Common myeloid progenitor, CD34-positive (primary cell): ENCODE data around the gene NEURL2.
A peak's percentile ranks its signal among the peaks of the same experiment; 100 is the strongest.

Source experiments
- CTCF ChIA-PET: fragments of 350-600 bp; sonication (Branson Sonifier 250); formaldehyde crosslinking; loops from one replicate; lab custom pipeline; 2021; ENCODE audit warnings: antibody characterized with exemption; lab: Charles Lee
- POLR2A ChIA-PET: fragments of 350-600 bp; sonication (Branson Sonifier 250); formaldehyde crosslinking; loops from one replicate; lab custom pipeline; 2021; ENCODE audit warnings: antibody characterized with exemption; lab: Charles Lee
- DNase-seq, 3 donors: peaks; one replicate each; pipeline versions ENCODE4 v3.0.0 to v3.0.0-alpha.2; 2013
- H3K27ac ChIP-seq, 2 experiments: 1 replicate in 1 of 2; 2 replicates in 1 of 2; pipeline ENCODE4 v1.7.0; 2013; ENCODE audit warnings: inconsistent platforms in 2 of 2, low read length in 2 of 2, mild to moderate bottlenecking in 2 of 2, low read depth in 1 of 2, moderate library complexity in 1 of 2; ENCODE audit not compliant: severe bottlenecking in 2 of 2, insufficient read depth in 1 of 2, poor library complexity in 1 of 2
- H3K27me3 ChIP-seq, 5 experiments: replicated peaks in 2 of 5; 1 replicate in 3 of 5; 2 replicates in 2 of 5; pipeline versions ENCODE4 v1.6.1 to v1.7.0; 2013; ENCODE audit warnings: low read length in 4 of 5, mild to moderate bottlenecking in 2 of 5, moderate library complexity in 2 of 5, inconsistent platforms in 1 of 5; ENCODE audit not compliant: insufficient read depth in 5 of 5, control insufficient read depth in 4 of 5
- H3K36me3 ChIP-seq, 4 experiments: 1 replicate in 2 of 4; 2 replicates in 2 of 4; pipeline versions ENCODE4 v1.6.1 to v1.7.0; 2013; ENCODE audit warnings: low read length in 3 of 4, control low read depth in 1 of 4, mild to moderate bottlenecking in 1 of 4; ENCODE audit not compliant: control insufficient read depth in 4 of 4, insufficient read depth in 4 of 4
- H3K4me1 ChIP-seq, 4 experiments: 1 replicate in 3 of 4; 2 replicates in 1 of 4; pipeline versions ENCODE4 v1.6.1 to v1.7.1; 2013; ENCODE audit warnings: low read length in 3 of 4, mild to moderate bottlenecking in 3 of 4, control low read depth in 1 of 4, inconsistent platforms in 1 of 4, moderate library complexity in 1 of 4; ENCODE audit not compliant: control insufficient read depth in 4 of 4, insufficient read depth in 4 of 4; ENCODE audit errors: control extremely low read depth in 1 of 4
- H3K4me3 ChIP-seq, 7 experiments: 1 replicate in 4 of 7; 2 replicates in 3 of 7; pipeline versions ENCODE4 v1.5.1 to v1.7.0; 2013; ENCODE audit warnings: mild to moderate bottlenecking in 7 of 7, low read length in 6 of 7, moderate library complexity in 6 of 7, inconsistent platforms in 2 of 7, low read depth in 2 of 7, control low read depth in 1 of 7; ENCODE audit not compliant: insufficient read depth in 4 of 7, control insufficient read depth in 1 of 7; ENCODE audit errors: extremely low read depth in 1 of 7
- H3K9me3 ChIP-seq, 5 experiments: 1 replicate in 4 of 5; 2 replicates in 1 of 5; pipeline versions ENCODE4 v1.6.1 to v1.7.1; 2013; ENCODE audit warnings: low read length in 4 of 5, mild to moderate bottlenecking in 2 of 5, inconsistent platforms in 1 of 5, low read depth in 1 of 5, moderate library complexity in 1 of 5; ENCODE audit not compliant: control insufficient read depth in 4 of 5, insufficient read depth in 2 of 5; ENCODE audit errors: control extremely low read depth in 1 of 5
- WGBS: methylation state at CpG from one replicate; pipeline ENCODE4 v1.1.5; 2013; ENCODE audit not compliant: insufficient coverage; 5-methylcytosine and 5-hydroxymethylcytosine counted together

NEURL2 gene

GRCh38 chr20:45918779-45919537 lies 27.9 kb upstream of the NEURL2 start:
- no peaks in the 10 kb centered on the region for H3K27me3 ChIP-seq
- WGBS = 98% methylated on average over 9 of the region's 12 CpGs
- ChIA-PET POLR2A (interaction anchor here (1.1 kb wide), 1 partner anchor 52 kb away, joined by 4 read pairs; no protein-coding TSS in a partner anchor), CTCF (interaction anchor here (0.8 to 3.8 kb wide), 4 partner anchors 9 to 49 kb away, joined by 3 to 14 read pairs (median 4); partner anchors contain the start of gene PCIF1)
- H3K4me3 ChIP-seq = no peak overlapping the region
- H3K9me3 ChIP-seq = no peaks in the 10 kb centered on the region
- peaks cover 5 to 14% (median 9%) of the 10 kb centered on the region in 4 experiments for H3K4me1 ChIP-seq
- no peaks in the 10 kb centered on the region for H3K36me3 ChIP-seq
- no peak for DNase-seq
- H3K27ac ChIP-seq = no peak overlapping the region

GRCh38 chr20:45918182-45918737 lies 27.3 kb upstream of the NEURL2 start:
- no peak for DNase-seq
- Histone ChIP-seq H3K4me1 (peaks cover 5 to 14% (median 9%) of the 10 kb centered on the region in 4 experiments), H3K27me3 (no peaks in the 10 kb centered on the region), H3K4me3 (no peak overlapping the region), H3K27ac (no peak overlapping the region), H3K36me3 (no peaks in the 10 kb centered on the region), H3K9me3 (no peaks in the 10 kb centered on the region)
- 85% methylated on average over 5 of the region's 5 CpGs for WGBS
- POLR2A ChIA-PET = interaction anchor here (1.1 kb wide), 1 partner anchor 53 kb away, joined by 4 read pairs; no protein-coding TSS in a partner anchor
- CTCF ChIA-PET = interaction anchor here (0.8 to 3.8 kb wide), 4 partner anchors 10 to 50 kb away, joined by 3 to 14 read pairs (median 4); partner anchors contain the start of gene PCIF1

- CTCF ChIA-PET = interaction anchor here (0.8 to 3.8 kb wide), 3 partner anchors 12 to 51 kb away, joined by 3 to 14 read pairs (median 4); partner anchors contain the start of gene PCIF1
- no peaks in the 10 kb centered on the region for H3K27me3 ChIP-seq
- H3K9me3 ChIP-seq = no peaks in the 10 kb centered on the region
- H3K4me1 ChIP-seq = peaks cover 5 to 14% (median 9%) of the 10 kb centered on the region in 4 experiments
- no peaks in the 10 kb centered on the region for H3K36me3 ChIP-seq
- POLR2A ChIA-PET = interaction anchor here (1.1 kb wide), 1 partner anchor 54 kb away, joined by 4 read pairs; no protein-coding TSS in a partner anchor
- no peak for DNase-seq
- no peak overlapping the region for H3K4me3 ChIP-seq
- 100% methylated on average over 1 of the region's 5 CpGs for WGBS
- no peak overlapping the region for H3K27ac ChIP-seq
These were observed 26.8 kb upstream of the NEURL2 start for GRCh38 chr20:45917790-45918141.

GRCh38 chr20:45913116-45913515 lies 22.1 kb upstream of the NEURL2 start:
- H3K36me3 ChIP-seq = no peaks in the 10 kb centered on the region
- H3K4me1 ChIP-seq = peaks cover 13 to 40% (median 34%) of the 10 kb centered on the region in 4 experiments
- 71% methylated on average over 3 of the region's 5 CpGs for WGBS
- no peak overlapping the region for H3K27ac ChIP-seq
- no peak for DNase-seq
- H3K4me3 ChIP-seq = no peak overlapping the region
- ChIA-PET CTCF (no interaction called here), POLR2A (no interaction called here)
- no peaks in the 10 kb centered on the region for H3K27me3 ChIP-seq
- no peaks in the 10 kb centered on the region for H3K9me3 ChIP-seq

- H3K4me1 ChIP-seq = peaks cover 13 to 40% (median 34%) of the 10 kb centered on the region in 4 experiments
- DNase-seq = no peak
- CTCF ChIA-PET = no interaction called here
- POLR2A ChIA-PET = interaction anchor here (0.6 kb wide), 1 partner anchor 21 kb away, joined by 3 read pairs; the partner anchor contains the start of genes CTSA and NEURL2
- H3K27ac ChIP-seq = peak overlapping the region in 1 of 2 experiments; percentile 74
- peak overlapping the region; percentile 37 to 79 (median 69) for H3K4me3 ChIP-seq
- no peaks in the 10 kb centered on the region for H3K9me3 ChIP-seq
- no peaks in the 10 kb centered on the region for H3K27me3 ChIP-seq
- peaks cover 0 to 2% (median 0%) of the 10 kb centered on the region in 4 experiments for H3K36me3 ChIP-seq
- WGBS = 51% methylated on average over 3 of the region's 4 CpGs
These were observed 21.3 kb upstream of the NEURL2 start for GRCh38 chr20:45912344-45912682.

- peak within 1 kb of the TSS; percentile 46 to 74 for H3K27ac ChIP-seq
- peak within 1 kb of the TSS; percentile 37 to 79 (median 69) for H3K4me3 ChIP-seq
- H3K4me1 ChIP-seq = peaks cover 13 to 40% (median 34%) of the 10 kb centered on the region in 4 experiments
- peak; percentile 74 to 87 (median 81) for DNase-seq
- WGBS = 2% methylated on average over 19 of the region's 58 CpGs
- H3K36me3 ChIP-seq = peaks cover 0 to 4% (median 0%) of the 10 kb centered on the region in 4 experiments
- CTCF ChIA-PET = interaction anchor here (4.1 kb wide), 1 partner anchor 21 kb away, joined by 12 read pairs; the partner anchor contains the start of genes CTSA and NEURL2
- no peaks in the 10 kb centered on the region for H3K9me3 ChIP-seq
- H3K27me3 ChIP-seq = no peaks in the 10 kb centered on the region
- POLR2A ChIA-PET = interaction anchor here (0.6 to 1.8 kb wide), 3 partner anchors 13 to 22 kb away, joined by 3 to 17 read pairs (median 4); partner anchors contain the start of genes CTSA, NEURL2 and PCIF1
These were observed 20.7 kb upstream of the NEURL2 start, which contains the start of gene PLTP for GRCh38 chr20:45911486-45912343. Gene PLTP, minus strand, starts transcription at chr20:45912155. Its CDS starts 703 bp downstream, at chr20:45911452.
